ENCODE measurements around the gene TMCC2. TPM values are rescaled to one million over a fixed set of nuclear protein-coding genes. Genes with fewer than 3 reads are reported as not detected.
A peak's percentile ranks its signal among the peaks of the same experiment; 100 is the strongest.

TMCC2 gene
- total and polyA plus RNA-seq, 2 donors (not counting 1 experiment from before 2014, with no cell fraction given) = 2.0 to 4.0 TPM

- DNase-seq = no peak
- H3K4me2 ChIP-seq (replicated peaks; ENCODE audit: low read depth, low read length, poor library complexity, severe bottlenecking) = no peak overlapping the region
- H3K4me1 ChIP-seq (ENCODE audit: control insufficient read depth in 2 of 2, insufficient read depth in 2 of 2, low read length in 2 of 2) = peaks cover 57 to 81% of the 10 kb centered on the region in 2 donors
Measured at GRCh38 chr1:205298191-205298994, 70.6 kb downstream of the TMCC2 start.

More at GRCh38 chr1:205298191-205298994, 70.6 kb downstream of the TMCC2 start:
- peak overlapping the region; percentile 82 for H3K27ac Mint-ChIP-seq
- peaks cover 4% of the 10 kb centered on the region for H3K79me2 ChIP-seq (ENCODE audit: control insufficient read depth, insufficient read depth, low read length)
- CTCF ChIA-PET = interaction anchor here (2.6 to 56.6 kb wide), 4 partner anchors 10 to 27 kb away, joined by 10 to 2421 read pairs (median 114); partner anchors contain the start of gene NUAK2
- peaks cover 82% of the 10 kb centered on the region for H3K4me1 Mint-ChIP-seq
- POLR2A ChIA-PET = interaction anchor here (1.0 to 4.9 kb wide), 8 partner anchors 10 to 27 kb away, joined by 3 to 55 read pairs (median 7); no protein-coding TSS in a partner anchor
- no peaks in the 10 kb centered on the region for H3K27me3 ChIP-seq (replicated peaks in 1 of 4; ENCODE audit: control extremely low read depth in 1 of 4, control insufficient read depth in 3 of 4, insufficient read depth in 4 of 4, low read length in 3 of 4)
- H3K27ac ChIP-seq (ENCODE audit: low read length in 2 of 2) = peak overlapping the region in 1 of 2 donors; percentile 34
- intact Hi-C loops (cut with micrococcal nuclease) = no loop called here
- H4K20me1 ChIP-seq (ENCODE audit: control insufficient read depth, insufficient read depth, low read length, poor library complexity, severe bottlenecking) = peaks cover 25% of the 10 kb centered on the region
- no peak overlapping the region for H2AFZ ChIP-seq (ENCODE audit: insufficient read depth, low read depth, low read length, poor library complexity, severe bottlenecking)
- ATAC-seq (ENCODE audit: low read depth) = no peak
- H3K36me3 ChIP-seq (replicated peaks in 1 of 2; ENCODE audit: control extremely low read depth in 1 of 2, control insufficient read depth in 1 of 2, extremely low read depth in 1 of 2, insufficient read depth in 2 of 2, low read length in 1 of 2) = peaks cover 0 to 18% of the 10 kb centered on the region in 2 experiments
- H3K9ac ChIP-seq (ENCODE audit: low read length) = no peak overlapping the region
- no peaks in the 10 kb centered on the region for H3K27me3 Mint-ChIP-seq
- no peaks in the 10 kb centered on the region for H3K9me3 ChIP-seq (ENCODE audit: control extremely low read depth in 1 of 3, control insufficient read depth in 2 of 3, insufficient read depth in 1 of 3, low read length in 2 of 3)
- TF ChIP-seq CTCF (IDR thresholded peaks at IDR 0.05) (no peak), EZH2 (IDR thresholded peaks at IDR 0.05; ENCODE audit: borderline replicate concordance, insufficient read depth, low read depth, low read length, poor library complexity, severe bottlenecking) (no peak)
- H3K4me3 Mint-ChIP-seq = no peak overlapping the region
- no peaks in the 10 kb centered on the region for H3K9me3 Mint-ChIP-seq (ENCODE audit: insufficient read depth)
- WGBS (ENCODE audit: insufficient coverage) = 92% methylated on average over 5 of the region's 9 CpGs
- H3K4me3 ChIP-seq (ENCODE audit: control extremely low read depth in 1 of 5, extremely low read depth in 1 of 5, insufficient read depth in 1 of 5, low read depth in 2 of 5, low read length in 4 of 5) = no peak overlapping the region
